ENCODE measurements around the gene TBC1D8.

GRCh38 chr2:101007415-101008345 lies 143.5 kb downstream of the TBC1D8 start:
- TF ChIP-seq, protein P1, sequence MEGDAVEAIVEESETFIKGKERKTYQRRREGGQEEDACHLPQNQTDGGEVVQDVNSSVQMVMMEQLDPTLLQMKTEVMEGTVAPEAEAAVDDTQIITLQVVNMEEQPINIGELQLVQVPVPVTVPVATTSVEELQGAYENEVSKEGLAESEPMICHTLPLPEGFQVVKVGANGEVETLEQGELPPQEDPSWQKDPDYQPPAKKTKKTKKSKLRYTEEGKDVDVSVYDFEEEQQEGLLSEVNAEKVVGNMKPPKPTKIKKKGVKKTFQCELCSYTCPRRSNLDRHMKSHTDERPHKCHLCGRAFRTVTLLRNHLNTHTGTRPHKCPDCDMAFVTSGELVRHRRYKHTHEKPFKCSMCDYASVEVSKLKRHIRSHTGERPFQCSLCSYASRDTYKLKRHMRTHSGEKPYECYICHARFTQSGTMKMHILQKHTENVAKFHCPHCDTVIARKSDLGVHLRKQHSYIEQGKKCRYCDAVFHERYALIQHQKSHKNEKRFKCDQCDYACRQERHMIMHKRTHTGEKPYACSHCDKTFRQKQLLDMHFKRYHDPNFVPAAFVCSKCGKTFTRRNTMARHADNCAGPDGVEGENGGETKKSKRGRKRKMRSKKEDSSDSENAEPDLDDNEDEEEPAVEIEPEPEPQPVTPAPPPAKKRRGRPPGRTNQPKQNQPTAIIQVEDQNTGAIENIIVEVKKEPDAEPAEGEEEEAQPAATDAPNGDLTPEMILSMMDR (conservative IDR thresholded peaks at IDR 0.05): no peak
- TF ChIP-seq ZFX (IDR thresholded peaks at IDR 0.05): no peak
